Measurements from ENCODE around the gene DDX51.
"Not testable (repeated sequence)": the region's sequence is repeated elsewhere in the genome, so short reads cannot be mapped to it uniquely, and the experiment has no call there.

Gene DDX51

GRCh38 chr12:132110677-132111076, 33.4 kb downstream of the DDX51 start:
- DNase-seq (ENCODE audit: low spot score): no peak
- TF ChIP-seq, protein P1, sequence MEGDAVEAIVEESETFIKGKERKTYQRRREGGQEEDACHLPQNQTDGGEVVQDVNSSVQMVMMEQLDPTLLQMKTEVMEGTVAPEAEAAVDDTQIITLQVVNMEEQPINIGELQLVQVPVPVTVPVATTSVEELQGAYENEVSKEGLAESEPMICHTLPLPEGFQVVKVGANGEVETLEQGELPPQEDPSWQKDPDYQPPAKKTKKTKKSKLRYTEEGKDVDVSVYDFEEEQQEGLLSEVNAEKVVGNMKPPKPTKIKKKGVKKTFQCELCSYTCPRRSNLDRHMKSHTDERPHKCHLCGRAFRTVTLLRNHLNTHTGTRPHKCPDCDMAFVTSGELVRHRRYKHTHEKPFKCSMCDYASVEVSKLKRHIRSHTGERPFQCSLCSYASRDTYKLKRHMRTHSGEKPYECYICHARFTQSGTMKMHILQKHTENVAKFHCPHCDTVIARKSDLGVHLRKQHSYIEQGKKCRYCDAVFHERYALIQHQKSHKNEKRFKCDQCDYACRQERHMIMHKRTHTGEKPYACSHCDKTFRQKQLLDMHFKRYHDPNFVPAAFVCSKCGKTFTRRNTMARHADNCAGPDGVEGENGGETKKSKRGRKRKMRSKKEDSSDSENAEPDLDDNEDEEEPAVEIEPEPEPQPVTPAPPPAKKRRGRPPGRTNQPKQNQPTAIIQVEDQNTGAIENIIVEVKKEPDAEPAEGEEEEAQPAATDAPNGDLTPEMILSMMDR (IDR thresholded peaks at IDR 0.05; ENCODE audit: extremely low read depth, missing control alignments): no peak

DNA sequence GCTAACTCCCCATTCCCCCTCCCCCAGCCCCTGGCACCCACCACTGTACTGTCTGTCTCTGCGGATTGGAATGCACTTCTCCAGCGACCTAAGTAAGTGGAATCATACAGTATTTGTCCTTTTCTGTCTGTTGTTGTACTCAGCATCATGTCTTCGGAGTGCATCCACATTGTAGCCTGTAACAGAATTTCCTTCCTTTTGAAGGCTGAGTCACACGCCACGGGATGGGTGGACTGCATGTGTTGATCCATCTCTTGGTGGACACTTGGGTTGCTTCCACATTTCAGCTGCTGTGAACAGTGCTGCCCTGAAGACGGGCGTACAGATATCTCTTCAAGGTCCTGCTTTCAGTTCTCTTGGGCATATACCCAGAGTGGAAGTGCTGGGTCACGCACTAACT, 34.4 kb downstream of the DDX51 start:
- TF ChIP-seq, protein P1 (IDR thresholded peaks at IDR 0.05; ENCODE audit: extremely low read depth, missing control alignments): no peak
- DNase-seq (ENCODE audit: low spot score): no peak

DNA sequence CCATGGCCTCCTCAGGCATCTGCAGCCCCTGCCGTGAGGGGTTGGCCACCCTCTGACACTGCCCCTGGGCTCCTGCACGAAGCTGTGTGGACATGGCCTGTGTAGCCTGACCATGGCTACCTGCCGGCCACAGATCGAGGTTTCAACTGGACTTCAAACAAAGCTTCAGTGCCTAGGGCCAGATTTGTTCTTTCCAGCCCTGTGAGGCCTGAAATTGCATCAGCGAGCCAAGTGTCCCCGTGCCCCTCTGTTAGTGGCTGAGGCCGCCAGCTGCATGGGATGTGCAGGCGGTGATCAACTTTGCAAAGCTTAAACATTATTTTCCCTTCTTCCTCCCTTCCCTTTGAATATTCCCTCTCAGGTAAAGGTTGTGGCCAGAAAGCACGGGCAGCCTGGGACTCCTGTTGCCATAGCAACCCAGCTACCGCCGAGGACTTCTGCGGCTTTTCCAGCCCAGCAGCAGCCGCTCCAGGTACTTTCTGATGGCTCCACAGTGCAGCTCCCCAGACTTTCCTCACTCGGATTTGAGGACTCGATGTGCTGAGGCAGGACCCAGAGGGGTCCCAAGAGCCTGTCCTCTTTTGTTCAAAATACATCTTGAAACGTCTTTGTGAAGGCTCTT, 35.8 kb downstream of the DDX51 start:
- DNase-seq (ENCODE audit: low spot score): no peak
- TF ChIP-seq, protein P1 (IDR thresholded peaks at IDR 0.05; ENCODE audit: extremely low read depth, missing control alignments): no peak

DNA sequence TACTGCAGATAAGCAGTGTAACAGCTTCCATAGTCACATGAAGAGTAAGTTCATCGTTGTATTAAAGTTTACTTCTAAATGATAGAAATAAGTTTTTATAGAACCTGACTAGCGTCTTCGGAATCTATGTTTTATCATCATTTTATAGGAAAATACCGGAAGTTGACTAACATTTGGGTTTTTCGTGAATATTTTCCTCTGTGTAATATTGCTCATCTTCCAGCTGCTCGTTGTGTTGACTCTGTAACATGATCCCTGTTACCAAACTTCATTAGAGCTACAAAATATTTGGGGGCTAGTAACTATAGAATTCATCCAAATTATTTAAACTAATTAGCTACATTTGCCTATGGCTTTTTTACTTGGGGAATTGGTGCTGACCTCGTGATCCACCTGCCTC, 37.2 kb downstream of the DDX51 start:
- TF ChIP-seq, protein P1 (IDR thresholded peaks at IDR 0.05; ENCODE audit: extremely low read depth, missing control alignments): no peak
- no peak for DNase-seq (ENCODE audit: low spot score)

- TF ChIP-seq, protein P1 (IDR thresholded peaks at IDR 0.05; ENCODE audit: extremely low read depth, missing control alignments): no peak
- DNase-seq (ENCODE audit: low spot score): no peak
Observed at GRCh38 chr12:132105467-132105866, 38.7 kb downstream of the DDX51 start.

DNA sequence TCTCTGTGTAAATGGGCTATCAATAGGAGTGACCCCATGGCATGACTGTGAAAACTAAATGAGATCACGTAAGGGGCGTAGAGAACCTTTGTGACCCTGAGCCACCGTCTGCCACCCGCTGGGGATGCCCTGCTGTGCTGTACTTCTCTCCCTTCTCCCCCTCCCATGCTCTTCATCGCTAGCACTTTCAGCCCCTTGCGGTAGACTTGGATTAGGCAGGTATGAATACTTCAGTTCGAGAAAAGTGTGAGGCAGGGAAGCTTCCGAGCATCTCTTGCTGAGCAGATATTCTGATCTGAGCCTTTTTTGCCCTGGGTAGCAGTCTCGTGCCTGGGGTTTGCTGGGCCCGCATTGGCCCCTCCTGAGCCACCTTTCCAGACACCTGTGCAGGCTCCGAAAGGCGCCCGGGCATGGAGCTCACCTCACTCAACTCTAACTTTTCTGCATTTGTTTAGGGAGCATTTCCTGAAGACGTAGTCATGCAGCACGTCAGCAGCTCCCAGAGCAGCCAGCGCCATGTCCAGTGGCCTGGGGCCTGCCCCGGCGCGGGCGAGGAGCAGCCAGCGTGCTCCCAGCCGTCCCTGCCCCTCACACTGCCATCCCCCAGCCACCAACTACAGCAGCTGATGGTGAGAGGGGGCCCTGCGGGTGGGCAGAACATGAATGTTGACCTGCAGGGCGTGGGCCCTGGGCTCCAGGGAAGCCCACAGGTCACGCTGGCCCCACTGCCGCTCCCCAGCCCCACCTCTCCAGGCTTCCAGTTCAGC, 40.4 kb downstream of the DDX51 start:
- no peak for DNase-seq (ENCODE audit: low spot score)
- TF ChIP-seq, protein P1 (IDR thresholded peaks at IDR 0.05; ENCODE audit: extremely low read depth, missing control alignments): no peak

DNA sequence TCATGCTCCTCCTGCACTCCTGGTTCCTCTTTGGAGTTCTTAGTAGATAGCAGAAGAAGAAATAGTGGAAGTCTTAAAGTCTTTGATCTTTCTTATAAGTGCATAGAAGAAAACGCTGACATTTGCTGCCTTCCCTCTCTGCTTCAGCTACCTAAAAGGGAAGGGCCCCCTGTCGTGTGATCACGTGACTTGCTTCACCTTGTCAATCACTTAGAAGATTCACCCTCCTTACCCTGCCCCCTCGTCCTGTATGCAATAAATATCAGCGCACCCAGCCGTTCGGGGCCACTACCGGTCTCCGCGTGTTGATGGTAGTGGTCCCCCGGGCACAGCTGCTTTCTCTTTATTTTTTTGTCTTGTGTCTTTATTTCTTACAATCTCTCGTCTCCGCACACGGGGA, 41.0 kb downstream of the DDX51 start:
- not testable (repeated sequence) for DNase-seq (ENCODE audit: low spot score)

GRCh38 chr12:132102297-132102696, 41.8 kb downstream of the DDX51 start:
- TF ChIP-seq, protein P1 (IDR thresholded peaks at IDR 0.05; ENCODE audit: extremely low read depth, missing control alignments): no peak
- DNase-seq (ENCODE audit: low spot score): no peak
